Keratinocyte (primary cell): ENCODE data around the gene MORC4. TPM values are rescaled to one million over a fixed set of nuclear protein-coding genes. Genes with fewer than 3 reads are reported as not detected.

Experiments
- DNase-seq: peaks from one replicate; pipeline ENCODE4 v3.0.0-alpha.2; 2011; ENCODE audit warnings: low read depth, missing footprints, low spot score
- FAIRE-seq: peaks from 2 replicates; lab custom pipeline; 2011; peaks lifted over from hg19 to GRCh38; lab: Jason Lieb, UNC
- H2AFZ ChIP-seq: 2 replicates; pipeline ENCODE4 v1.6.0; 2012; ENCODE audit warnings: low read length, control low read depth, inconsistent platforms; ENCODE audit not compliant: control insufficient read depth
- H3K27ac ChIP-seq: 2 replicates; pipeline ENCODE4 v1.5.1; 2011; ENCODE audit warnings: low read length; ENCODE audit not compliant: control insufficient read depth, insufficient read depth
- H3K27me3 ChIP-seq: 3 replicates; pipeline ENCODE4 v1.6.0; 2011; ENCODE audit warnings: low read length; ENCODE audit not compliant: control insufficient read depth, insufficient read depth; ENCODE audit errors: extremely low read depth
- H3K36me3 ChIP-seq, 2 experiments: 2 replicates in 1 of 2; 3 replicates in 1 of 2; pipeline ENCODE4 v1.5.1; 2011; ENCODE audit warnings: low read length in 2 of 2, mild to moderate bottlenecking in 1 of 2; ENCODE audit not compliant: control insufficient read depth in 2 of 2, insufficient read depth in 2 of 2; ENCODE audit errors: extremely low read depth in 1 of 2
- H3K4me1 ChIP-seq: 3 replicates; pipeline ENCODE4 v1.5.1; 2011; ENCODE audit warnings: low read length; ENCODE audit not compliant: control insufficient read depth, insufficient read depth; ENCODE audit errors: extremely low read depth
- H3K4me2 ChIP-seq: 3 replicates; pipeline ENCODE4 v1.6.0; 2011; ENCODE audit warnings: low read depth, low read length; ENCODE audit not compliant: control insufficient read depth, insufficient read depth; ENCODE audit errors: extremely low read depth
- H3K4me3 ChIP-seq, 3 experiments: fragments of 200-600 bp in 1 of 3; sonication (generic) in 1 of 3; 2 replicates in 2 of 3; 3 replicates in 1 of 3; pipeline ENCODE4 v1.5.1; 2011 to 2016; ENCODE audit warnings: low read length in 3 of 3, mild to moderate bottlenecking in 3 of 3, control low read depth in 2 of 3, inconsistent platforms in 1 of 3, low read depth in 1 of 3, mixed read lengths in 1 of 3, mixed run types in 1 of 3, moderate library complexity in 1 of 3; ENCODE audit not compliant: control insufficient read depth in 2 of 3, insufficient read depth in 2 of 3; ENCODE audit errors: extremely low read depth in 1 of 3
- H3K79me2 ChIP-seq: 2 replicates; pipeline ENCODE4 v1.6.0; 2012; ENCODE audit warnings: low read length; ENCODE audit not compliant: control insufficient read depth, insufficient read depth
- H3K9ac ChIP-seq: 3 replicates; pipeline ENCODE4 v1.6.0; 2011; ENCODE audit warnings: low read length; ENCODE audit not compliant: control insufficient read depth, insufficient read depth; ENCODE audit errors: extremely low read depth
- H3K9me1 ChIP-seq: 3 replicates; pipeline ENCODE4 v1.6.0; 2011; ENCODE audit warnings: low read length; ENCODE audit not compliant: control insufficient read depth, insufficient read depth; ENCODE audit errors: extremely low read depth
- H3K9me3 ChIP-seq: 2 replicates; pipeline ENCODE4 v1.5.1; 2012; ENCODE audit warnings: low read depth, low read length; ENCODE audit not compliant: control insufficient read depth
- H4K20me1 ChIP-seq: 3 replicates; pipeline ENCODE4 v1.6.0; 2011; ENCODE audit warnings: low read length; ENCODE audit not compliant: control insufficient read depth, insufficient read depth; ENCODE audit errors: extremely low read depth
- CTCF ChIP-seq, 3 experiments: IDR thresholded peaks in 1 of 3; conservative IDR thresholded peaks in 1 of 3; optimal IDR thresholded peaks in 1 of 3; 2 replicates in 2 of 3; 3 replicates in 1 of 3; pipeline versions ENCODE3 to v1.5.1; 2011; ENCODE audit warnings: low read length in 3 of 3, mild to moderate bottlenecking in 3 of 3, moderate library complexity in 2 of 3, control low read depth in 1 of 3, inconsistent platforms in 1 of 3; ENCODE audit not compliant: insufficient read depth in 2 of 3; ENCODE audit errors: extremely low read depth in 1 of 3
- EZH2 ChIP-seq: IDR thresholded peaks from one replicate; pipeline ENCODE4 v1.6.1; 2012; ENCODE audit warnings: inconsistent platforms, mild to moderate bottlenecking, low read length, moderate library complexity
- dilution Hi-C: fragments of 300-500 bp; cut with MboI; formaldehyde crosslinking; loops from one replicate; pipeline ENCODE4 v1.7.0; 2020; ENCODE audit warnings: low sequenced_read_pairs; ENCODE audit not compliant: extremely low pct_ligation_motif_present
- polyA plus RNA-seq, 5 experiments: library from polyadenylated mRNA; depleted of rRNA in 3 of 5; stranded (reverse) in 3 of 5; stranded (forward) in 1 of 5; unstranded in 1 of 5; fragments of >200 nt; gene quantifications; 1 replicate in 1 of 5; 2 replicates in 3 of 5; 3 replicates in 1 of 5; pipeline versions ENCODE4 v1.2.1 to v1.2.3, GENCODE V29; 2011 to 2012; ENCODE audit warnings: missing spikeins in 2 of 5, low read depth in 1 of 5, low replicate concordance in 1 of 5

The MORC4 gene
- polyA plus RNA-seq, 1 donor (not counting 4 experiments of a cell fraction or from before 2014, with no cell fraction given), result 21.0 TPM

- H2AFZ ChIP-seq, result no peak overlapping the region
- no peaks in the 10 kb centered on the region for H3K79me2 ChIP-seq
- no peaks in the 10 kb centered on the region for H3K9me1 ChIP-seq
- TF ChIP-seq EZH2 (no peak), CTCF (optimal IDR thresholded peaks at IDR 0.05 in 1 of 3, IDR thresholded peaks at IDR 0.05 in 1 of 3, conservative IDR thresholded peaks at IDR 0.05 in 1 of 3; ENCODE audit: extremely low read depth in 1 of 3, insufficient read depth in 2 of 3, low read length in 3 of 3) (no peak)
- no peak overlapping the region for H3K9ac ChIP-seq
- DNase-seq, result no peak
- H3K27ac ChIP-seq, result no peak overlapping the region
- H3K9me3 ChIP-seq, result no peaks in the 10 kb centered on the region
- H3K4me3 ChIP-seq, result no peak overlapping the region
- no peak overlapping the region for H3K4me2 ChIP-seq
- no peaks in the 10 kb centered on the region for H4K20me1 ChIP-seq
- dilution Hi-C loops, result no loop called here
- H3K27me3 ChIP-seq, result no peaks in the 10 kb centered on the region
- H3K36me3 ChIP-seq, result no peaks in the 10 kb centered on the region
- FAIRE-seq, result no peak
- H3K4me1 ChIP-seq, result no peaks in the 10 kb centered on the region
These were observed 29.7 kb upstream of the MORC4 start for GRCh38 chrX:107029752-107030151.

GRCh38 chrX:107025545-107025944, 25.5 kb upstream of the MORC4 start:
- DNase-seq (no peak), FAIRE-seq (peak; percentile 36)
- Histone ChIP-seq H3K4me2 (no peak overlapping the region), H2AFZ (no peak overlapping the region), H3K4me3 (no peak overlapping the region), H3K9me1 (no peaks in the 10 kb centered on the region), H3K9me3 (no peaks in the 10 kb centered on the region), H3K36me3 (no peaks in the 10 kb centered on the region), H4K20me1 (no peaks in the 10 kb centered on the region), H3K79me2 (no peaks in the 10 kb centered on the region), H3K9ac (no peak overlapping the region), H3K27me3 (peaks cover 3% of the 10 kb centered on the region), H3K4me1 (no peaks in the 10 kb centered on the region), H3K27ac (no peak overlapping the region)
- peak; percentile 49 to 62 (median 56) for TF ChIP-seq CTCF (optimal IDR thresholded peaks at IDR 0.05 in 1 of 3, IDR thresholded peaks at IDR 0.05 in 1 of 3, conservative IDR thresholded peaks at IDR 0.05 in 1 of 3; ENCODE audit: extremely low read depth in 1 of 3, insufficient read depth in 2 of 3, low read length in 3 of 3)
- no peak for TF ChIP-seq EZH2
- dilution Hi-C loops, result no loop called here
